Adipose tissue (tissue), 3 donors: ENCODE data around the gene THOC6. TPM values are rescaled to one million over a fixed set of nuclear protein-coding genes. Genes with fewer than 3 reads are reported as not detected.
"Not testable (repeated sequence)": the region's sequence is repeated elsewhere in the genome, so short reads cannot be mapped to it uniquely, and the experiment has no call there.

Experiments used
- H3K27ac ChIP-seq: one replicate; pipeline ENCODE4 v1.5.1; 2013; ENCODE audit warnings: low read depth, low read length
- WGBS, 3 donors: extraction: QIAGEN DNeasy Blood & Tissue Kit; methylation state at CpG; one replicate each; pipeline ENCODE4 v1.1.7; 2013; 5-methylcytosine and 5-hydroxymethylcytosine counted together
- polyA plus RNA-seq, 3 donors: library from polyadenylated mRNA; stranded (reverse); fragments of 200-250 nt; gene quantifications; one replicate each; pipeline ENCODE4 v1.2.3, GENCODE V29; 2013
- donor health status: healthy with polysubstance abuse.
- donor health status: Bipolar disorder and iron deficiency.
- donor health status: healthy.

Gene THOC6
- polyA plus RNA-seq, 3 donors: 11.3 to 25.2 (median 24.8) TPM

DNA sequence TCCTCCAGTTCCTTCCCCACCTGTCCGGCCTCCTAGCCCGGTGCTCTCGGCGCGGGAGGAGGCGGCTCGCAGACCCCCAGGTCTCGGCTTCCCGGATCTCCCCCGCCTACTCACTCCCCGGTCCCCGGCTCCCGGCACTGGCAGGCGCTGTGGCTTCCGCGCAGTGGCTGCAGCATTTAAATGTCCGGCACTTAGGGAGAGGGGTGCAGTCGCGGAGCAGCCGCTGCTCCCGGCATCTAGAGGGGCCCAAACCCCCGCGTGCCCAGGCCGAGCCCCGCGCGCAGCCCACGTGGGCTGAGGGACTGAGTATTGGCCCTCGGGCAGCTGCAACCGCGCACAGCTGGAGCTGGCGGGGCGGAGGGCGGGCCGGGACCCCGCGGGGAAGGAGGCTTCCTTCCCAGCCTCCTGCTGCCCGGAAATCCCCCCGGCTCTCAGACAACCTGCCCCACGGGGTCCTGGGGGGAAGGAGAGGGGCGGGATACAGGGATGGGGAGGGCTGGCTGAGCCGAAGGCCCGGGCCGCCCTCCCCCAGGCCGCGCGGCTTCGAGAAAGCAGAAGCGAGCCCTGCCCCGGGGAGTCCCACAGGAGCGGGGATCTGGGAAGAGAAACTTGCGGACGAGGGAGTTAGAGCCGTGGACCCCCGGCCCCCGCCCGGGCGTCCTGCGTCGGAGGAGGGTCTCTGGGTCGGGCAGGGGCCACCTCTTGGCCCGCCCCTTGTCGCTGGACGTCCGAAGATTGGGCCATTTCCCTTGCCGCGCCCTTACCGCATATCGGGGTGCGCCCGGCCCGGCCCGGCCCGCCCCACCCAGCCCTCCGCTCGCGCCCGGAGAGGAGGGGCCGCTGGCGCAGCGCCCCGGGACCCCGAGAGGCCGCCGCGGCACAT is 22.2 kb downstream of the THOC6 start, which contains the start of gene MMP25:
TSS of gene MMP25 (plus strand) at position 804 of the 883 bp plus-strand sequence. CDS start 357 bp downstream, outside the sequence.
- WGBS, 3 donors: 1% methylated on average over 57 to 85 of the region's 86 CpGs
- H3K27ac ChIP-seq: no peak within 1 kb of the TSS

DNA sequence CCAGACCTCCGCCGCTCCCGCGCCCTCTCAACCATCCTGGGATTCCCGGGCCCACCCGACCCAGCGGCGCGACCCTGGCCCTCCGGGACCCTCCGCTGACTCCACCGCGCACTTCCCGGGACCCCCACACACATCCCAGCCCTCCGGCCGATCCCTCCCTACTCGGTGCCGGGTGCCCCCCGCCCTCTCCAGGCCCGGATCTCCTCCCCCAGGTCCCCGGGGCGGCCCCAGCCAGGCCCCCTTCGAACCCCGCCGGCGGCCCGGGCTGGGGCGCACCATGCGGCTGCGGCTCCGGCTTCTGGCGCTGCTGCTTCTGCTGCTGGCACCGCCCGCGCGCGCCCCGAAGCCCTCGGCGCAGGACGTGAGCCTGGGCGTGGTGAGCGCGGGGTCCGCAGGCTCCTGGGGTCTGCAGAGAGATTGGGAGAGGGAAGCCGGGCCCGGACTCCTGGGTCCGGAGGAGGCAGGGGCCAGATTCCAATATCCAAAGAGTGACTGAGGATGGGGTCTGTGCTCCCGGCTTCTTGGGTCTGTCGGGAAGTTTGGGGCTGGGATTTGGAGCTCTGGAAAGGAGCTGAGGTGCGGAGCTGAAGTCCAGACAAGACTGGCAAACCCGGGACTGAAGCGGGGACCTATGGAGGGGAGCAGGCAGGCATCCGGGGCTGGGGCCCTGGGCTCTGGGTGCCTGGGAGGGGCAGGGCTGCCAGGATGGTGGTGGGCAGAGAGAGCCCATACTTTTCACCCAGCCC is 23.0 kb downstream of the THOC6 start:
- H3K27ac ChIP-seq: no peak overlapping the region
- 1 to 2% (median 2%) methylated on average over 48 to 54 of the region's 54 CpGs for WGBS, 3 donors

DNA sequence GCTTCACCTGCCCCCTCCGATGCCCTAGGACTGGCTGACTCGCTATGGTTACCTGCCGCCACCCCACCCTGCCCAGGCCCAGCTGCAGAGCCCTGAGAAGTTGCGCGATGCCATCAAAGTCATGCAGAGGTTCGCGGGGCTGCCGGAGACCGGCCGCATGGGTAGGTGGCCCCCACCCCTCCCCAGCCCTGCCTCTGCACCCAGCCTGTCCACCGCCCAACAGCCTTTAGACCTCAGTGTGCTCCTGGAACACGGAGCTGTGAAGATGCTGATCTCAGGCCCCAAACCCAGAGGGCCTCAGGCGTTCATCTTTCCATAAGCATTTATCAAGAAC is 23.5 kb downstream of the THOC6 start:
- no peak overlapping the region for H3K27ac ChIP-seq
- 19 to 22% (median 20%) methylated on average over 11 to 13 of the region's 13 CpGs for WGBS, 3 donors

DNA sequence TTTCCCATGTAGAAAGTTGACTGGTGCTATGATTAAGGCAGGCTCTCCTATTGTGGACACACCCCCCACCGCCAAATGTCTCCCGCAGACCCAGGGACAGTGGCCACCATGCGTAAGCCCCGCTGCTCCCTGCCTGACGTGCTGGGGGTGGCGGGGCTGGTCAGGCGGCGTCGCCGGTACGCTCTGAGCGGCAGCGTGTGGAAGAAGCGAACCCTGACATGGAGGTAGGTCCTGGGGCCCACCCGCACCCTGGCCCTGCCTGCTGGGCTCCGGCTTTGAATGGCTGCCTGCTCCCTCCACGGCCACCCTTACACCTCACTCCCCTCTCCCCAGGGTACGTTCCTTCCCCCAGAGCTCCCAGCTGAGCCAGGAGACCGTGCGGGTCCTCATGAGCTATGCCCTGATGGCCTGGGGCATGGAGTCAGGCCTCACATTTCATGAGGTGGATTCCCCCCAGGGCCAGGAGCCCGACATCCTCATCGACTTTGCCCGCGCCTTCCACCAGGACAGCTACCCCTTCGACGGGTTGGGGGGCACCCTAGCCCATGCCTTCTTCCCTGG is 26.2 kb downstream of the THOC6 start:
- WGBS, 3 donors: 80 to 84% (median 83%) methylated on average over 24 to 26 of the region's 26 CpGs
- no peak overlapping the region for H3K27ac ChIP-seq

DNA sequence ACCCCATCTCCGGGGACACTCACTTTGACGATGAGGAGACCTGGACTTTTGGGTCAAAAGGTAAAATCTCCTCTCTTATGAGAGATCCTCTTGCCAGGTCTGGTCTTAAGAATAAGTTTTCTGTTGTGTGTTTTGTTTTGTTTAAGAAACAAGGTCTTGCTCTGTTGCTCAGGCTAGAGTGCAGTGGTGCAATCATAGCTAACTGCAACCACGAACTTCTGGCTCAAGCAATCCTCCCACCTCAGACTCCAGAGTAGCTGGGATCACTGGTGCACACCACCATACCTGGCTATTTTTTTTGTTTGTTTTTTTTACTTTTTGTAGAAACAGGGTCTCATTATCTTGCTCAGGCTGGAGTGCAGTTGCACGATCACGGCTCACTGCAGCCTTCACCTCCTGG is 26.7 kb downstream of the THOC6 start:
- H3K27ac ChIP-seq: no peak overlapping the region
- whole genome bisulfite sequencing, 3 donors: 78 to 86% (median 79%) methylated on average over 5 of the region's 5 CpGs

DNA sequence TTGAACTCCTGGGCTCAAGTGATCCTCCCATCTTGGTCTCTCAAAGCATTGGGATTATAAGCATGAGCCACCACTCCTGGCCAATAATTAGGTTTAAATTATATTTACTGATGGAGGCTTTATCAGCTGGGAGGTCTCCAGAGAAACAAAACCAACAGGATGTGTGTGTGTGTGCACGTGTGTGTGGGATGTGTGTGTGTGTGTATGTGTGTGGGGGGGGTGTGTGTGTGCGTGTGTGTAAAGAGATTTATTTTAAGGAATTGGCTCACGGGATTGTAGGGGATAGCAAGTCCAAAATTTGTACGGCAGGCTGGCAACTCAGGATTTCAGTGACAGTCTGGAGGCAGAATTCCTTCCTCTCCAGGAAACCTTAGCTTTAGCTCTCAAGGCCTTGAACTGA is 27.2 kb downstream of the THOC6 start:
- WGBS, 3 donors: 18 to 36% (median 26%) methylated on average over 4 of the region's 4 CpGs
- H3K27ac ChIP-seq: no peak overlapping the region

DNA sequence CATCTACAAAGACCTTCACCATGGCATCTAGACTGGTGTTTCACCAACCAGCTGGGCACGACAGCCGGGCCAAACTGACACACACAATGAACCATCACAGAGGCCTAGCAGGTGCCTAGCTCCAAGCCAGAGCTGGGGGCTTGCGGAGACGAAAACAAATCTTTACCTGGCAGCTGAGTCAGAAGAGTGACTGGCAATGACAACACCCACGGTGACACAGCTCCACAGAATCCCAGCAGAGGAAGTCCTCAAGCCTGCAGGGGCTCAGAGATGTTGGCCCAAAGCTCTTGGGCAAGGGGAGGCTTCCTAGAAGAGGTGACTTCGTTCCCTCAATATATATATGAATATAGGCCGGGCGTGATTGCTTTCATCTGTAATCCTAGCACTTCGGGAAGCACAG is 27.7 kb downstream of the THOC6 start:
- H3K27ac ChIP-seq: no peak overlapping the region
- WGBS, 3 donors: 58 to 87% (median 68%) methylated on average over 9 of the region's 9 CpGs

DNA sequence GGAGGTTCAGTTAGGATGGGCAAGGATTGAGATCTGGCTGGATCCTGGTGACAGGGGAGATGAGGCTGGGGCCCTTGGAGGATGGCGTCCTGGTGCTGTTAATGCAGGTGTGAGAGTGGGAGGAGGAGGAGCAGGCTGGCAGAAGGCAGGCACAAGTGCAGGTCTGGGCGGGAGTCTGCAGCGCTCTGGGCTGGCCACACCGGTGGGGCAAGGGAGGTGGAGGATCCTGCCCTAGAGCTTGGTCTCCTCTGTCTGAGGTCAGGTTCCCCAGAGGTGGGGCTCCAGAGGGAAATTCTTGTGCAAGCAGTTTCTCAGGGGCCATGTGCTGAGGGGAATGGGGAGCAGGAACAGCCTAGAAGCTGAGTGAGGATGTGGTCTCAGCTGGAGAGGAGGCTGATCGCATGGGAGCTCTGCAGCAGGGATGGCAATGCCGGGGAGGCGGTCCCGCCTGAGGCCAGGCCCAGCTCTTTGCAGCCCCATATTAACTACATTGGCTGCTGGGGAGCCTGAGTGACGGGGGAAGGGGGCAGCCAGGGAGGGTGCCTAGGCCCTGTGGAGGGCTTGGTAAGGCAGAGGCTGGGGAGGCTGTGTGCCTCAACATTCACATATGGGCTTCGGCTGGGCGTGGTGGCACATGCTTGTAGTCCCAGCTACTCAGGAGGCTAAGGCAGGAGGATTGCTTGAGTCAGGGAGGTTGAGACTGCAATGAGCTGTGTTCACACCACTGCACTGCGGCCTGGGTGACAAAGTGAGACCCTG is 28.9 kb downstream of the THOC6 start:
- WGBS, 3 donors: 70 to 74% (median 73%) methylated on average over 9 to 11 of the region's 12 CpGs

DNA sequence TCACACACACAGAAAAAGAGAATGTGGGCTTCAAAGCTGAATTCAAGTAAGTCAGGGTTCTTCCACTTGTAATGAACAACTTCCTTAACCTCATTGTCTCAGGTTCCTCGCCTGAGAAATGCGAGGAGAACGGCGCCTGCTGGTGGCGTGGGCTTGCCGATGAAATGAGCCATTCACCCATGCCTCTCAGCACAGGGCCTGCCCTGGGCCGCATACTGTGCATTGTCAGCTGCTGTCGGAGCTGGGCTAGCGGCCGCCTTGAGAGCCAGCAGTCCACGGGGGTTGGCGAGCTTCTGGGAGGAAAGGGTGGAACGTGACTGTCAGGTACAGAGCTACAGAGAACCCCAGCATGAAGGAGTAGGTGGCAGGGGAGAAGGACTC is 29.5 kb downstream of the THOC6 start:
- H3K27ac ChIP-seq: not testable (repeated sequence)
- 73 to 85% (median 79%) methylated on average over 10 to 13 of the region's 13 CpGs for WGBS, 3 donors

More for the DNA sequence above, 28.9 kb downstream of the THOC6 start:
- not testable (repeated sequence) for H3K27ac ChIP-seq

DNA sequence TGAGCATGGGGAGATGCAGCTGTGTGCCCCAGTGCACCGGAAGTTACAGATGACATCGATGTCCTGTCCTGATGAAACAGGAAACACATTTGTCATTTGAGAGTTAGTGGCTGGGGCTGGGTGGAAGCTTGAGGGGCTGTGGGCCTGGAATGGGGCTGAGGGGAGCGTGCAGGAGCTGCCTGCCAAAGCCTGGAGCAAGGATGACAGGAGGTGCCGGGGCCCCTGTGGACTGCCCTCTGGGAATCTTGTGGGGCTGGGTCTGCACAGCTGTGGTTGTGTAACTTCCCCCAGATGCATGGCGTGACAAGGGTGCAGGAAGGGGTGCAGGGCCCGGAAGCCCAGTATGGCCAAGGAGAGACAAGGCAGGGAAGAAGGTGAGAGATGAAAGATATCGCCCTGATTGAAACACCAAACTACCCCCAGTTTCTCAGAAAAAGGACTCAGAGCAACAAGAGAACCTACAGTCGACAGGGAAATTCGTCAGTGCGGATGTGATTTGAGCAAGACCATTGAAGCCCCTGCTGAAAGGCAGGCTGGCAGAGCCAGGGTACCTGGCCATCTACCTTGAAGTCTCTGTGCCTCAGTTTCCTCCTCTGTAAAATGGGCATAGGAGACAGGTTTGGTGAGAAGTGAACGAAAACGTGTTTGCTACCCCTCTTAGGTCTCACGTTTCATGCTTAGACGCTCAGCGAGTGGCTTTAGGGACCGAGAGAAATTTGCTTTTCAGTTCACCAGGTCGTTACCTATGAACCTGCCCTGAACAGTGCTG is 31.3 kb downstream of the THOC6 start:
- 62 to 85% (median 67%) methylated on average over 17 of the region's 17 CpGs for WGBS, 3 donors
- no peak overlapping the region for H3K27ac ChIP-seq

DNA sequence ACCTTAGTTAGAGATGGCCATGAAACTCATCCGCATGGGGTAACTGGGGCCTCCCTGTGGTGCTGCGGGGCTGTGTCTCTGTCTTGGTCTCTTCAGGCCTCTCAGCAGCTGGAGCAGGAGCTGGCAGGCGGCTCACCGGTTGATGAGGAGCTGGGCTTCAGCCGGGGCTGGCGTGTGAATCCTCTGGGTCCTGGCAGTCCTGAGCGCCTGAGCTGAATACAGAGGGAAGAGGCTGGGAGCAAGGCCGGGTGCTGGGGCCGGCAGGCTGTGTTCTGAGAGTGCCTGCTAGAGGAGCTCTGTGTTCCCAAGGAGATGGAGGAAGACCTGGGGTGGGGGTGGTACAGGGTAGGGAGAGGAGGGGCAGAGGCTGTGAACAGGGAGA is 31.9 kb downstream of the THOC6 start:
- 64 to 88% (median 69%) methylated on average over 9 of the region's 9 CpGs for WGBS, 3 donors
- not testable (repeated sequence) for H3K27ac ChIP-seq

DNA sequence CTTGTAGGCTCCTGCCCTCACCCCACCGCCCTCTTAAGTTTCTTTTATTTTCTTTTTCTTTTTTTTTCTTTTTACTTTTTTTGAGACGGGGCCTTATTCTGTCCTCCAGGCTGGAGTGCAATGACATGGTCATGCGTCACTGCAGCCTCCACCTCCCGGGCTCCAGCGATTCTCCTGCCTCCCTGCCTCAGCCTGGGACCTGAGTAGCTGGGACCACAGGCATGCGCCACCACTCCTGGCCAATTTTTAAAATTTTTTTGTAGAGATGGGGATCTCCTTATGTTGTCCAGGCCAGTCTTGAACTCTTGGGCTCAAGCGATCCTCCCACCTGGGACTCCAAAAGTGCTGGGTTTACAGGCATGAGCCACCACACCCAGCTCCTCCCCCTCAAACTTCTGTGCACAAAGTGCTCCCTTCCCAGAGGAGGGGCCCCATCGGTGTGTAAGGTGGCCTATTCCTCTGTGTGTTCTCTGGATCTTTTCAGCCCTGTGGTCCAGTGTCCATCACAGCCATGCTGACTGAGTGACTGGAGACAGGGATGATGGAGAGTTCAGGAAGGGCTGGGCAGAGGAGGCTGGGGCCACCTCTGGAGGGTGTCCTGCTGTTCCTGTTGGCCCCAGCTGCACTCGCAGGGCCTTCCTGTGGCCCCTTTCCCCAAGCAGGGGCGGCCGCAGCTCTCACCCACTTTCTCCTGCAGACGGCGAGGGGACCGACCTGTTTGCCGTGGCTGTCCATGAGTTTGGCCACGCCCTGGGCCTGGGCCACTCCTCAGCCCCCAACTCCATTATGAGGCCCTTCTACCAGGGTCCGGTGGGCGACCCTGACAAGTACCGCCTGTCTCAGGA is 32.7 kb downstream of the THOC6 start:
- 79 to 93% (median 84%) methylated on average over 14 to 19 of the region's 19 CpGs for WGBS, 3 donors
- no peak overlapping the region for H3K27ac ChIP-seq

DNA sequence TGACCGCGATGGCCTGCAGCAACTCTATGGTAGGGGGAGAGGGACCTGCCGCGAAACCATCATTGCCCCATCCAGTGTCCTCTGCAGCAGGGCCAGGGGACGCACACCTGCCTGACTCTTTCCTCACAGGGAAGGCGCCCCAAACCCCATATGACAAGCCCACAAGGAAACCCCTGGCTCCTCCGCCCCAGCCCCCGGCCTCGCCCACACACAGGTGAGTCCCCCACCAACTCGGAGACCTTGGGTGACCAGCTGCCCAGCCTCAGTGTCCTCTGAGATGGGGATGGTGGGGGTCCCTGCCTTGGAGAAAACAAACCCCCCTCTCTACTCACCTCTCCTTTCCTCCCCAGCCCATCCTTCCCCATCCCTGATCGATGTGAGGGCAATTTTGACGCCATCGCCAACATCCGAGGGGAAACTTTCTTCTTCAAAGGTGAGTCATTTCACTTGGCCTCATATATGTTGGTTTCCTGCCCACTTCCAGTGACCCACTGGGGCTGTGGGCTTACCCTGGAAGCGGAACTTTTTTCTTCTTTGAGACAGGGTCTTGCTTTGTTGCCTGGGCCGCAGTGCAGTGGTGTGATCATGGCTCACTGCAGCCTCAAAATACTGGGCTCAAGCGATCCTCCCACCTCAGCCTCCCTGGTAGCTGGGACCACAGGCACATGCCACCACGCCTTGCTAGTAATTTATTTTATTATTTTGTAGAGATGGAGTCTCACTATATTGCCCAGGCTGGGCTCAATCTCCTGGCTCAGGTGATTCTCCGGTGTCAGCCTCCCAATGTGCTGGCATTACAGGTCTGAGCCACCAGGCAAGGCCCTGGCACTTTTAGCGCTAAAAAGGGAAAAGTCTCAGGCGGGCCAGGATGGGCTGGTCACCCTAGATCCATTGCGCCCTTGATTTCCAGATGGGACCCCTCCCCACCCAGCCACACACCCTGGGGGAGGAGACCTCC is 33.6 kb downstream of the THOC6 start:
- no peak overlapping the region for H3K27ac ChIP-seq
- WGBS, 3 donors: 92 to 94% (median 92%) methylated on average over 22 of the region's 22 CpGs

DNA sequence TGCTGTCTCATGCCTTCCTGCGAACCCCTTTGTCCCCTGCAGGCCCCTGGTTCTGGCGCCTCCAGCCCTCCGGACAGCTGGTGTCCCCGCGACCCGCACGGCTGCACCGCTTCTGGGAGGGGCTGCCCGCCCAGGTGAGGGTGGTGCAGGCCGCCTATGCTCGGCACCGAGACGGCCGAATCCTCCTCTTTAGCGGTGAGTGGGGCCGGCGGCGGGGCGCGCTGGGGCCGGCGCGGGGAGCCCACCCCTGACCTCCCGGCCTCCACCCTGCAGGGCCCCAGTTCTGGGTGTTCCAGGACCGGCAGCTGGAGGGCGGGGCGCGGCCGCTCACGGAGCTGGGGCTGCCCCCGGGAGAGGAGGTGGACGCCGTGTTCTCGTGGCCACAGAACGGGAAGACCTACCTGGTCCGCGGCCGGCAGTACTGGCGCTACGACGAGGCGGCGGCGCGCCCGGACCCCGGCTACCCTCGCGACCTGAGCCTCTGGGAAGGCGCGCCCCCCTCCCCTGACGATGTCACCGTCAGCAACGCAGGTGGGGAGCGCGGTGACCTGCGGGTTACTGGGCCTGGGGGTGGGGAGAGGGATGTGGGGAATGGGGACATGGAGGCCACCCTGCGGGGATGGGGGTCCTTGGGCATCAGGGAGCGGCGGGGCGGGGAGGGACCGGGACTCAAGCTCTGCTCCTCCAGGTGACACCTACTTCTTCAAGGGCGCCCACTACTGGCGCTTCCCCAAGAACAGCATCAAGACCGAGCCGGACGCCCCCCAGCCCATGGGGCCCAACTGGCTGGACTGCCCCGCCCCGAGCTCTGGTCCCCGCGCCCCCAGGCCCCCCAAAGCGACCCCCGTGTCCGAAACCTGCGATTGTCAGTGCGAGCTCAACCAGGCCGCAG is 34.5 kb downstream of the THOC6 start:
- WGBS, 3 donors: 6 to 10% (median 8%) methylated on average over 58 to 77 of the region's 77 CpGs
- H3K27ac ChIP-seq: no peak overlapping the region

DNA sequence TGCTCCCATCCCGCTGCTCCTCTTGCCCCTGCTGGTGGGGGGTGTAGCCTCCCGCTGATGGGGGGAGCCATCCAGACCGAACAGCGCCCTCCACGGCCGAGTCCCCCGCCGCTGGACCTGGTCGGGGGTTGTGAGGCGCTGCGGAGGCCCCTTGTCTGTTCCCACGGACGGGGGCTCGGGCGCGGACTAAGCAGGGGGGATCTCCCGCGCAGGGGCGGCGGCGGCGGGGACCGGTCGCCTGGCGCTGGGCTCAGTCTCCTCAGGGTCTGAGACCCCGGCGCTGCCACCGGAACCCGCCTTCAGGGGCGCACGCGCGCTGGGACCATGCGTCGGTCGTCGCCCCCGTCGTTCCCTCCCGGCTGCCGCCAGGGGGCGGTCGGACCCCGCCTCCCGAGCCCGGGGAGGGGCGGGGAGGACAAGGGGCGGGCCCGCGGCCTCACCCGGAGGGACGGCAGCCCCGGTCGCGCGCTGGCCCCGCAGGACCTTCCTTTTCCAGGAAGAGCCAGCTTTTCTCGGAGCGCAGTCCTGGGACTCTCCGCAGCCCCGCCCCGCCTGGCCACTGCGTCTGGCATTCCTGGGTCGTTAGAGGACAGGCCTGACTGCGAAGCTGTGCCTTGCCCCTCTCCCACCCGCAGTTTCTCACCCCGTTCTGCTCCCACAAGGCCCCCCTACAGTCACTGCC is 35.3 kb downstream of the THOC6 start:
- WGBS, 3 donors: 0 to 1% (median 0%) methylated on average over 45 to 64 of the region's 67 CpGs
- no peak overlapping the region for H3K27ac ChIP-seq
